Femur (tissue), 1 donor: ENCODE measurements around the gene RAC3.

Experiments
- DNase-seq: peaks from one replicate; pipeline ENCODE4 v3.0.0-alpha.2; 2017

Gene RAC3

DNA sequence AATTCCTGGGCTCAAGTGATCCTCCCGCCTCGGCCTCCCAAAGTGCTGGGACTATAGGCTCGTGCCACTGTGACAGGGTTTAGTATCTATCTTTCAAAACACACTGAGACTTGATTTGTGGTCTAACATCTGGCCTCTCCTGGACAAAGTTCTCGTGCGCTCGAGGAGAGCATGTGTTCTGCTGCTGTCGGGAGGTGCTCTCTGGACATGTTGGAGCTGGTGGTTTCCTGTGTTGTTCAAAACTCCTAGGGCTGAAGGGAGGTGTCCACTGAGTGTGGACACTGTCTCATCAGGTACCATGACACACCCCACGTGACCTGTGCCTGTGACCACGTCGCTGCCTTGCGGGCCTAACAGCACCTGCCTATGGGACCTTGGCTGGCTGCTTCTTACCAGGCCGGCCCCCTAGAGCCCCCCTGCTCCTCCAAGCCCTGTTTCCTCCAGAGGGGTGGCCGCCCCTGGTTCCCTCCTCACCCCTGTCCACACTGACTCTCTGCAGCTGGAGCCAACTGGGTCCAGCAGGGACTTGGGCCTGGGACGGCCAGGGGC is 14.5 kb downstream of the RAC3 start:
- DNase-seq: no peak

DNA sequence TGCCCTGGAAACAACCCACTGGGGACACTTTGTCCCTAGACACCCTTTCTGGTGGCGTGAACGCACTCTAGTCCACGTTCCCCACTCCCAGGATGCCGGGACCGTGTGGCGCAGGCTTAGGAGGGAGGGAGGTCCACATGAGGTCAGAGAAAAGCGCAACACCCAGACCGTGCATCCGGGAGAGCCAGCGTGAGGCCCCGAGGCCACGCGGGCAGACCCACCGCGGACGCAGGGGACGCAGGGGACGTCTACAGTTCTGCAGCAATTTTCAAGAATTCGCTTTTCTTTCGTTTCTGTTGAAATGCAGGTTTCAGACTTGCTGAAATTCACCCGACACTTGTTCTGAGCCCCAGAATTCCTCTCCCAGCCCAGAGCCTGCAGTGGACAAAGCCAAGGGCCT is 15.4 kb downstream of the RAC3 start:
- DNase-seq: no peak

DNA sequence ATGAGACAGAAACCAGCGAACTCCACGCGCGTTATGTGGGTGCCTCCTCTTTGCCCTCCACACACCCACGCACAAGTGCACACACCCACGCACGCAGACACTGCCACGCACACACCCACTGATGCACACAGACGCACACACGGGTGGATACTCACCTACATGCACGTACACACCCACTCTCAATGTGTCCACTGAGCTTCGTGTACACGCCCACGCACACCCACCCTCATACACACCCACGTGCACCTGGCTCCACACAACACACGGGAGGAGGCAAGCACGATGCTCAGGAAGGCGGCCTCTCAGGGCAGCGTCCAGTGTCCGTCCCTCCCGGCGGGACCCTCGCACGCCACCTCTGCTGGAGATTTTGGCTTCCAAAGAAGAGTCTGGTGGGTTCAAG is 15.9 kb downstream of the RAC3 start:
- DNase-seq: no peak

DNA sequence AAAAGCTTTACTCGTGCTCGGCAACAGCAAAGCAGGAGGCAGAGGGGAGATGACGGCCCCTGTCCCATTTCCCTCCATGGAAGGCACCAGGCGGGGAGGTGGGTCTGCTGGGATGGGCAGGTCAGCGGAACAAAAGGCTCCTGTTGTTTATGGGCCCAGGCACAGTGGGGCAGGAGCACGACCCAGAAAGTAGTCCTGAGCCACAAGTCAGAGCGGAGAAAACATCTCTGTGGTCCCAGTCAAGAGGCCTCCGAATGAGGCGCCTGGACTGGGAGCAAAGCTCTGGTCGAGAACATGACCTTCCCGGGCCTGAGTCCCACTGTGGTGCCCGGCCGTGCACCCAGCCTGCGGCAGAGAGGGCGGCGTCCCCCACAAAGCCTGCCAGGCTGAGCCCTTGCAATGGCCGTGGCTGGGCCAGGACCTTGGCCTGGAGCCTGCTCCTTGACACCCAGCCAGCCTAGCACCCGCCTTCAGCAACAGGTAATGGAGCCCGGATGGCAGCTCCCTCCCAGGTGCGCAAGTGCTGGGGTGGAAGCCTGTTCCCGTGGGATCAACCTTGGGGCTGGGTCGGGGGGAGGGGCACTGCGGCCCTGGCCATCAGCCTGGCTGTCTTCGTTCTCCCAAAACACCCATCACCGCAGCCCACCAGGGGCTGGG is 16.6 kb downstream of the RAC3 start:
- DNase-seq: no peak

DNA sequence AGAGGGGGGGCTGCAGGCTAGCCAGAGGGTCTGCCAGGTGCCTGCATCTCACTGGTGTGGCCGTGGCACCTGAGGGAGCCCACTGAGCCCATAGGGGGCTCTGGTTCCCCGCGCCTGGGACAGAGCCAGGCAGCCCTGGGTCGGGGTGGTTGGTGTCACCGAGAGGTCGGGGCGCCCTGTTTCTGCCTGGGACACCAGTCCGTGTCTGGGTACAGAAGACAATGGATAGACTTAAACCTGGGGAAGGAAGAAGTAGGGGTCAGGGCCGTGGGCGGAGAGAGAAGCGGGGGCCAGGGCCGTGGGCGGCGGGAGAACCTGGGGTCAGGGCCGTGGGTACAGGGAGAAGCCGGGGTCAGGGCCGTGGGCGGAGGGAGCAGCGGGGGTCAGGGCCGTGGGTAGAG is 17.1 kb downstream of the RAC3 start:
- peak; percentile 16 for DNase-seq

DNA sequence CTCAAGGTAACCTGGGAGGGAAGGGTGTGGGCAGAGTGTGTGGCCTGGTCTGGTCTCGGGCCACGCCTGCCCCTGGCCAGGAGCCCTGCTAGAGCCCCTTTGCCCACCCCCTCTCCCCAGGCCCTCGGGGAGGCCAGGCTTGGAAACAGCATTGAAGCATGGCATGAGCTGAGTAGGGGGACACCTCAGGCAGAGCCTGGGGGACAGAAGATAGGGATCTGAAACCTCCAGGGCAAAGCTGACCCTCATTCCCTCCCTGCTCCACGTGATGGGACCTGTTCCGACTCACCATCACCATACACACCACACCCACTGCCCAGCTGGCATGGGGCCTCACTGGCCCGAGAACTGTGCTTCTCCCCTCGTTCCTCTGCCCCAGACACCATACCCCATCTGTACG is 17.6 kb downstream of the RAC3 start:
- peak; percentile 17 for DNase-seq

DNA sequence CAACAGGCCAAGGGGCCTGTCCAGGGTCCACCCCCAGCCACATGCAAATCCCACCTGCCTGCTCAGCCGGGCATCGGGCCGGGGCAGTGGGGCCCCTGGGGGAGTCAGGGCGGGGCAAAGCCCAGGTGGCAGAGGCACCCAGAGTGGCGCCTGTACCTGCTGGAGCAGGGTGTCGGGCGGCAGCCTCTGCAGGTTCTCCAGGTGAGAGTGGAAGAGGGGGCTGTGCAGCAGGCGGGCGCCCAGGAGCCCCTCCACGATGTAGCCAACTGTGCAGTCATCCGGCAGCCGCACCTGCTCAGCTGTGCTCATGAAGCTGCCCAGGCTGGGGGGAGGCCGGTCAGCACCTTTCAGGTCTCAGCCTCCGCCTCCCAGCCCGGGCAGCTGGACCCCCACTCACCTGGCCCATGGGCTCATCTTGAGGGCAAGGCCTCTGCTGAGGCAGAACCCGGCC is 18.1 kb downstream of the RAC3 start:
- peak; percentile 17 for DNase-seq

DNA sequence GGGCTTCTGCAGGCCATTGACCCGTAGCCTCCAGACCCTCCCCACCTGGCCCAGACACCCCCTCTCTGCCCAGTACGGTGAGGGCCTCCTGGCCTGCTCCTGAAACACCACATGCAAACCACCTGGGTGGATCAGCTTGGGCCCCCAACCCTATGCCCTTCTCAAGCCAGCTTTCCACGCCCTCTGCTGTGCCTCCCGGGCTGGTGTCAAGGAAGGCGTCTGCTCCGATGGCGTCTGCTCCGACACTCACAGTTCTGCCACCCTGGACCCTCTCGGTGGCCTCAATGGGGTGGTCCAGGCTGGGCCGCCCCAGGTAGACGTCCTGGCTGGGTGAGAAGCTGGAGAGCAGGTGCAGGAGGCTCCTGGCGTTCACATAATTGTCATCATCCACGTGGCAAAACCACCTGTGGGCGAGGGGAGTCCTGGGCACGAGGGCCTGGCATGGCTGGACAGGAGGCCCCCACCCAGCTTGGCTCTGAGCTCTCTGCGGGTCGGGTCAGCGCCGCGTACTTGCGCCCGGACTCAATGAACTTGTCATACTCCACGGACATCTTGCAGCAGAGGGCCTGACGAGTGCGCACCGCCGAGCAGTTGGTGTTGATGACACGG is 18.8 kb downstream of the RAC3 start:
- peak; percentile 25 for DNase-seq

DNA sequence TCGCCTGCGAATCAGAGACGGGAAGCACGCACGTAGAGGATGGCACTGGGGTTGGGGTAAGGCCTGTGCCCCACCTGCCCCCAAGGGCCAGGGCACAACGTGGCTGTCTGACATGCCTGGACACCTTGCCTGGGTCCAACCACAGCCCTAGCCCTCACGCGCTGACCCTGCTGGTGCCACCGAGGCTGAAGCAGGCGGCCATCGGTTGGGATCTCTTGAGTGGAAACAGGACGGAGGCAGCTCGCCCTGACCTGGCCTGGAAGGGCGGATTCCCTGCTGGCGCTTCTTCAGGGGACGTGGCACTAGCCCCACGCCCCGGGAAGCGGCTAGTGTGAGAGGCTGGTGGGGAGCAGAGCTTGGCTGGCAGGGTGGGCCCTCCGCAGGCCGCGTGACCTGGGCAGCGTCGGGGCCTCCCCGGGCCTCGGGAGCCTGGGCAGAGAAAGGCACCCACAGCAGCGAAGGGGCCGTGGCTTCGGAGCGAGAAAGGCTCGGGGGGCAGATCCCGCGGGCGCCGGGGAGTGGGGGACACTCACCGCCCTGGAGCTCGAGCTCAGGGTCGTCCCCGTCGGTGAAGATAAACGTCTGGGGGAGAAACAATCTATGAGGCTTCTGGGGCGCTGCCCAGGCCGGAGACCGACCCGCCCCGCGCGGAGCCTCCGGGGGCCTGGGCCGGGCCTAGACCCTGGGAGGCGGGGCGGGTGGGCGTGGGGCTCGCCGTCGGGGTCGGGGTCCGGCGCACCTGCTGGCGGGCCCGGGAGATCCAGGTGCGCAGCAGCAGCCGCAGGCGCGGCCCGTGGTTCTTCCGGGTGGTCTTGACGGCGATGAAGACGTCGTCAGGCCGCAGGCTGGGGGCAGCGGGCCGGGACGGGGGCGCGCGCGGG is 19.5 kb downstream of the RAC3 start:
- peak; percentile 40 for DNase-seq

DNA sequence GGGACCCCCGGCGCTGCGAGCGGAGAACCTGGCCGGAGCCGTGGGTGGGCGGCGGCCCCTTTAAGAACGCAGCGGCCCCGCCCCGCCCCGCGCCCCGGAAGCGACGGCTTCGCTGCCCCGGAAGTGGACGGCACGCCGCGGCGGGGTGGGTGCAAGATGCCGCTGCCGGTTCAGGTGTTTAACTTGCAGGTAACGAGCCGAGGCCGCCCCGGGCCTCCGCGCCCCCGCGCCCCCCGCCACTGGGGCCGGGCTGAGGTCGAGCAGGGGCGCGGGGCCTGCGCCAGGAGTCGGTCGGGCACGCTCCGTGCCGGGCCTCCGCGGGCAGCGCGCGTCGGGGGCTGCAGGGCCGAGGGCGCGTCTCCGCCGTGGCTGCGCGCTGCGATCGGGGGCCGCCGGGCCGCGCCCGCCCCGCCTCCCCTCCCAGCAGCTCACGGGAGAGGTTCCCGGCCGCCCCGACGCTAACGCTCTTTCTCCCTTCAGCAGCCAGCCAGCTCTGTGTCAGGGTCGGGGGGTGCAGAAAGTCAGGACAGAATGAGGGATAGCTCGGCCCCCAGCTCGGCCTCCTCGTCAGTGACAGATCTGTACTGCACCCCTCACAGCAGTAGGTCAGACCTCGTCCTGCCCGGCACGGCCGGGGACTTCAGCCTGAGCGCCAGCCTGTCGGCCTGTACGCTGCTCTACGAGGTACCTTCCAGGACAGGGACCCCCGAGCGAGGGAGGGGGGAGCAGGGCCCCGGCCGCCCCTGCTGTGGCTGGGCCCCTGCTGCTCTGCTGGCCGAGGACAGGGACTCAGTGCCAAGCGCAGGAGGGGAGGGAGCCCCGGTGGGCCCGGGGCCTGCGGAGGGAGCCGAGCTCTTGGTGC is 20.5 kb downstream of the RAC3 start, which contains the start of the genes GPS1 and RFNG:
Gene GPS1 (plus strand): TSS at position 123 of the 862 bp plus-strand sequence. CDS start 34 bp downstream, at position 157.
Gene RFNG (minus strand): TSS at position 36 of the 862 bp plus-strand sequence. CDS start 45 bp downstream, outside the sequence.
- peak; percentile 85 for DNase-seq

DNA sequence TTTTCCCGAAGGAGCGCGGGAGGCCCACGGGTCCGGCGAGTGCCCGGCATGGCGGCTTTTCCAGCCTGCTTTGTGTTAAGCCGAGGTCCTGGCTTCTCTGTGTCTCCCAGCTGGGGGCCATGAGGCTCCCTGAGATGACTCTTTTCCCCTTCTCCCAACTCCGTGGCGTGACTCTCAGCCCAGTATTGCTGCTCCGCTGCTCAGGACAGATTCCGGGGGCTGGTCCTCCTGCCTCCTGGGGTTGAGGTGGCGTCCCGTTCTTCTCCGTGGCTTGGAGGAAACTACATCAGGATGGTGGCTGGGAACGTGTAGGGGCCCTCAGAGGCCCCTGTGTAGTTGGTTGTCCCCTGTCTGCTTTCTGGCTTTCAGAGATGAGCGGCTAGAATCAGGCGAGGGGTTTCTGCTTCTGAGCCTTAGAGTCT is 21.2 kb downstream of the RAC3 start:
- DNase-seq: peak; percentile 18

DNA sequence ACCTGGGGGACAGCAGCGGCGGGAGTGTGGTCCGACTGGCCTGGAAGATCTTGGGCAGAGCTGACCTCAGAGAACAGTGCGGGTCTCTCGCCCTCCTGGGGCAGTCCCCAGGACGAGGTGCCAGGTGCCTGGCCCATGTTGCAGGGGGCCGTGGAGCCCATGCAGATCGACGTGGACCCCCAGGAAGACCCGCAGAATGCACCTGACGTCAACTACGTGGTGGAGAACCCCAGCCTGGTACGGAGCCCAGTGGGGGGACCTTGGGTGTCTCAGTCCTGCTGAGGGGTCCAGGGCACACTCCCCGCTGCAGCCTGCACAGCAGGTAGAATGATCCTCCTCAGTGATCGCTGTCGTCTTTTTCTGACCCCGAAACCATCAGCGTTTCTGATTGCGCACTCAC is 21.7 kb downstream of the RAC3 start:
- no peak for DNase-seq

DNA sequence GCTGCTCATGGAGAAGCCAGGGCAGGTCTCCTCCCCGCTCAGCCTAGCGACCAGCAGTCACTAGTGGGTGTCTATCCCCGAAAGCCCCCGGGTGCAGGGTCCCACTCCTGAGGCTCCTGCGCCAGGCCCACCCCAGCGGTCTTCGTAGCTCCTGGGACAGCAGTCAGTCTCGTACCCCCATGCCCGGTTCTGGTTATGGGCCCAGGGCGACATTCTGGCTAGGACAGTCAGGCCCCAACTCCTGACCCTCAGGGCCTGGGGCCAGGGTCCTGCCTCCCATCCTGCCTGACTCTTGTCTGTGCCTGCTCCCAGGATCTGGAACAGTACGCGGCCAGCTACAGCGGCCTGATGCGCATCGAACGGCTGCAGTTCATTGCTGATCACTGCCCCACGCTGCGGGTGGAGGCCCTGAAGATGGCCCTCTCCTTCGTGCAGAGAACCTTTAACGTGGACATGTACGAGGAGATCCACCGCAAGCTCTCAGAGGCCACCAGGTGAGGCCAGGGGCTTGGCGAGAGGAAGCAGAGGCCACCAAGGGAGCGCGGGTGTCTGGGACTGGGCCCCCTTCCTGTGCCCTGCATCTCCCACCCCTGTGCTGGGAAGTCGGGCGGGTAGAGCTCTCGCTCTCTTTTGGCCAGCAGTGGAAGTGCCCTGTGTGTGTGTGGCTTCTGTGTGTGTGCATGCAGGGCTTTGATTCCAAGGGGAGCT is 22.2 kb downstream of the RAC3 start:
- peak; percentile 15 for DNase-seq

DNA sequence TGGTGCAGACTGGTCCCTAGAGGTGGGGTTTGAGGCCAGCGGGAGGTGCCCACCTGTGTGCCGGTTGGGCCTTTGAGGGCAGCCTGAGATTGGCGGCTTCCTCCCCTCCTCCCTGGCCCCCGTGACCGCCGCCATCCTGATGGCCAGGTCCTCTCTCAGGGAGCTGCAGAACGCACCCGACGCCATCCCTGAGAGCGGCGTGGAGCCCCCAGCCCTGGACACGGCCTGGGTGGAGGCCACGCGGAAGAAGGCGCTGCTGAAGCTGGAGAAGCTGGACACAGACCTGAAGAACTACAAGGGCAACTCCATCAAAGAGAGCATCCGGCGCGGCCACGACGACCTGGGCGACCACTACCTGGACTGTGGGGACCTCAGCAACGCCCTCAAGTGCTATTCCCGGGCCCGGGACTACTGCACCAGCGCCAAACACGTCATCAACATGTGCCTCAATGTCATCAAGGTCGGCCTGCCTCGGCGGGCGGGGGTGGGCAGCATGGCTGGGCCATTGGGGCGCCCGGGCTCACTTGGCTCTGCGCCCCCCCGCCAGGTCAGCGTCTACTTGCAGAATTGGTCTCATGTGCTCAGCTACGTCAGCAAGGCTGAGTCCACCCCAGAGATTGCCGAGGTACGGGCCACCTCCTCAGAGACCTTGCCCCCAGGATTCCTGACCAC is 23.0 kb downstream of the RAC3 start:
- DNase-seq: peak; percentile 27

DNA sequence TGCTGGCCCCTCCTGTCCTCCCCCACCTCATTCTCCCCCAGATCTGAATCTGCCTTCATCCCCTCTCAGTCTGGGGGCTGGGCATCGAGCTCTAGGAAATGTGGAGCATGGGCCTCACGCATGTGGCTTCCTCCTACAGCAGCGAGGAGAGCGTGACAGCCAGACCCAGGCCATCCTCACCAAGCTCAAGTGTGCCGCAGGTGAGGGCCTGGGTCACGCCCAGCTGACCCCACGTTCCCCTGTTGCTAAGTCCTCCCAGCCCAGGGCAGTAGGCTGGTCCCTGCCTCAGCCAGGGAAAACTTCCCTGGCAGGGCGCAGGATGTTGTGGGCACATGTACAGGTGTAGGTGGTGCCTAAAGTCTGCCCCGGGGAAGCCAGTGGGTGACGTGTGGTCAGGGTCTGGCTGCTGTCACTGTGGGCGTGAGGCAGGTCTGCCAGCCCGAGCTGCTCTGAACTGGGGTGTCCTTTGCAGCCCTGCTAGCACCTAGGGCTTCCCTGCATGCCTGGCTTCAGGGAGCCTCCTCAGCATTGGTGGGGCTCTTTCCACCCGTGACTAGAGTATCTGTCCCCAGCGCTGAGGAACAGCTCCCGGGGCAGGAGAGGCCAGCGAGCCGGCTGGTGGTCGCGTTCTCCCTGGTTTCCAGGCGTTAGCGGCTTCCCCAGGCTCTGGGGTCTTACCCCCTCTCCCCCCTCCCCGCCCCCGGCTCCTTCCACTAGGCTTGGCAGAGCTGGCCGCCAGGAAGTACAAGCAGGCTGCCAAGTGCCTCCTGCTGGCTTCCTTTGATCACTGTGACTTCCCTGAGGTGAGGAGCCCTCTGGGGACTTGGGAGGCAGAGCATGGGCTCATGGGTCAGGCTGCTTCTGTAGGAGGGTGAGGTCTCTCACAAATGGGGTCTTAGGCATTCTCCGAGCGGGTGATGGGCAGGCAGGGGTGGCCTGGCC is 23.8 kb downstream of the RAC3 start:
- peak; percentile 16 for DNase-seq

DNA sequence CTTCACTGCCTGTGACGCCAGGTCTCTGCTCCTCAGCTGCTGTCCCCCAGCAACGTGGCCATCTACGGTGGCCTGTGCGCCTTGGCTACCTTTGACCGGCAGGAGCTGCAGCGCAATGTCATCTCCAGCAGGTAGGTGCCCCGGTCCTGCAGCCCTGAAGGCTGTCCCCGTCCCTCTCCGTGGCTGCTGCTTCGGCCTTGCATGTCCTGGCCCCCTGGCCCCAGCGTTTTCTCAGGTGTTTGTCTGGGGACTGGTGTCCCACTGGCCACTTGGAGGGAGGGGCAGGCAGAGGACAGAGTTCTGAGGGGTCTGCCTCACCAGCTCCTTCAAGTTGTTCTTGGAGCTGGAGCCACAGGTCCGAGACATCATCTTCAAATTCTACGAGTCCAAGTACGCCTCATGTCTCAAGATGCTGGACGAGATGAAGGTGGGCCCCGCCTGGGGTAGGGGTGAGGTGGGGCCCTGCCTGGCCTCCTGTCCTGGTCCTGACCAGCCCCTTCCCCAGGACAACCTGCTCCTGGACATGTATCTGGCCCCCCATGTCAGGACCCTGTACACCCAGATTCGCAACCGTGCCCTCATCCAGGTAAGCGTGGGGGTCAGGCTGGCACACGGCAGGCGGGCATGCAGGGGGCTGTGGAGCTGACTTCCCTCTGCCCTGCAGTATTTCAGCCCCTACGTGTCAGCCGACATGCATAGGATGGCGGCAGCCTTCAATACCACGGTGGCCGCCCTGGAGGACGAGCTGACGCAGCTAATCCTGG is 24.7 kb downstream of the RAC3 start:
- peak; percentile 20 for DNase-seq

DNA sequence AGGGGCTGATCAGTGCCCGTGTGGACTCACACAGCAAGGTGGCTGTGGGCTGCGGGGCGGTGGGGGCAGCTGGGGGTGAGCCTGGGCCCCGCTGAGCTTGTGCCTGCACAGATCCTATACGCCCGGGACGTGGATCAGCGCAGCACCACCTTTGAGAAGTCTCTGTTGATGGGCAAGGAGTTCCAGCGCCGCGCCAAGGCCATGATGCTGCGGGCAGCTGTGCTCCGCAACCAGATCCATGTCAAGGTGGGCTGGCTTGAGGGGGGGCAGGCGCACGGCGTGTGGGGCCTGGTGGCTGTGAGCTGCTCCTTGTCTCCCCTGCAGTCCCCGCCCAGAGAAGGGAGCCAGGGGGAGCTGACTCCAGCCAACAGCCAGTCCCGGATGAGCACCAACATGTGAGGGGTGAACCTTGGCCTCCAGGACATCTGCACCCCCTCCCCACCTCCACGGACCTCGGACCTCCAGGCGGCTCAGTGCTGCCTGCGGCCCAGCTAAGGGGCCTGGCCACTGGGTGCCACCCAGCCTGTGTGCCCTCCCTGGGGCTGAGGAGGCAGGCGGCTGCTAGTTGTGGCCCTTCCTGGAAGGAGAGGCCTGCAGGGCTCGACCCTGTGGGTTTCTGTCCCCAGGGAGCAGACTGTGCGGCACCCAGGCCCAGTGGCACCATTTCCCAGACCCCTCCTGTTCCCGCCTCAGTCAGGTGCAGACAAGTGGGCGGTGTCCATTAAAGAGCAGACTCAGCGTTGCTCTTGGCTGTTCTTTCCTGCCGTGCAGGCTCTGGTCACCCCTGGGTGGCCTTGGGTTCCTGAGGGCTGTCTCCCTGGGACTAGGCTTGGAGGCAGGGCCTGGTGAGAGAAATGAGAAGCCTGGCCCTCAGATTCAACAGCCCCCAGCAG is 25.5 kb downstream of the RAC3 start:
- peak; percentile 23 for DNase-seq
